ENCODE data around the gene CNN2. TPM values are rescaled to one million over a fixed set of nuclear protein-coding genes. Genes with fewer than 3 reads are reported as not detected.

The CNN2 gene
- polyA plus RNA-seq, 3 donors: 151 to 175 (median 158) TPM

Other genes with a start within 250 kb of the CNN2 start
- 100 to 1,000 TPM; 356 to 395 (median 364) TPM for gene PTBP1, start 229.2 kb upstream of the CNN2 start, polyA plus RNA-seq (ENCODE audit: insufficient read length in 3 of 3)
- 10 to 100 TPM in 2 of 3 donors, 1 to 10 TPM in 1; 9.5 to 12.3 (median 11.1) TPM for gene PLPPR3, start 204.7 kb upstream of the CNN2 start, polyA plus RNA-seq (ENCODE audit: insufficient read length in 3 of 3)
- 1 to 10 TPM in 1 of 3 donors, under 1 TPM in 2; 0.31 to 1.1 (median 0.83) TPM for gene AZU1, start 198.8 kb upstream of the CNN2 start, polyA plus RNA-seq (ENCODE audit: insufficient read length in 3 of 3)
- gene PRTN3, start 185.6 kb upstream of the CNN2 start, polyA plus RNA-seq (ENCODE audit: insufficient read length in 3 of 3): 1 to 10 TPM in 1 of 3 donors, under 1 TPM in 2; 0.32 to 1.6 (median 0.78) TPM
- under 1 TPM in 2 of 3 donors, not detected in 1; 0.29 to 0.51 TPM for gene ELANE, start 174.3 kb upstream of the CNN2 start, polyA plus RNA-seq (ENCODE audit: insufficient read length in 3 of 3)
- gene CFD, start 166.9 kb upstream of the CNN2 start, polyA plus RNA-seq (ENCODE audit: insufficient read length in 3 of 3): 1 to 10 TPM; 1.4 to 2.0 (median 2.0) TPM
- gene MED16, start 133.4 kb upstream of the CNN2 start, polyA plus RNA-seq (ENCODE audit: insufficient read length in 3 of 3): 10 to 100 TPM; 41.8 to 54.4 (median 43.9) TPM
- gene RNU6-9, start 133.1 kb upstream of the CNN2 start, polyA plus RNA-seq (ENCODE audit: insufficient read length in 3 of 3): not detected
- gene R3HDM4, start 113.4 kb upstream of the CNN2 start, polyA plus RNA-seq (ENCODE audit: insufficient read length in 3 of 3): 10 to 100 TPM; 32.0 to 37.7 (median 34.1) TPM
- gene KISS1R, start 109.3 kb upstream of the CNN2 start, polyA plus RNA-seq (ENCODE audit: insufficient read length in 3 of 3): under 1 TPM; 0.19 to 0.67 (median 0.43) TPM
- gene ARID3A, start 100.6 kb upstream of the CNN2 start, polyA plus RNA-seq (ENCODE audit: insufficient read length in 3 of 3): 10 to 100 TPM; 16.2 to 18.9 (median 17.1) TPM
- gene WDR18, start 42.3 kb upstream of the CNN2 start, polyA plus RNA-seq (ENCODE audit: insufficient read length in 3 of 3): 10 to 100 TPM; 31.1 to 34.6 (median 34.3) TPM
- under 1 TPM; 0.37 to 0.38 (median 0.37) TPM for gene GRIN3B, start 26.2 kb upstream of the CNN2 start, polyA plus RNA-seq (ENCODE audit: insufficient read length in 3 of 3)
- gene TMEM259, start 5.5 kb upstream of the CNN2 start, polyA plus RNA-seq (ENCODE audit: insufficient read length in 3 of 3): 100 to 1,000 TPM in 1 of 3 donors, 10 to 100 TPM in 2; 86.9 to 103 (median 93.5) TPM
- not detected for gene RNU6-2, start 5.1 kb upstream of the CNN2 start, polyA plus RNA-seq (ENCODE audit: insufficient read length in 3 of 3)
- 1 to 10 TPM; 6.1 to 6.6 (median 6.5) TPM for gene ABCA7, start 13.5 kb downstream of the CNN2 start, polyA plus RNA-seq (ENCODE audit: insufficient read length in 3 of 3)
- gene ARHGAP45, start 40.6 kb downstream of the CNN2 start, polyA plus RNA-seq (ENCODE audit: insufficient read length in 3 of 3): 10 to 100 TPM in 1 of 3 donors, 1 to 10 TPM in 2; 7.2 to 10.6 (median 9.1) TPM
- 100 to 1,000 TPM; 128 to 161 (median 143) TPM for gene POLR2E, start 68.8 kb downstream of the CNN2 start, polyA plus RNA-seq (ENCODE audit: insufficient read length in 3 of 3)
- gene GPX4, start 77.4 kb downstream of the CNN2 start, polyA plus RNA-seq (ENCODE audit: insufficient read length in 3 of 3): 100 to 1,000 TPM; 211 to 268 (median 248) TPM
- 10 to 100 TPM; 13.4 to 15.6 (median 14.6) TPM for gene SBNO2, start 147.7 kb downstream of the CNN2 start, polyA plus RNA-seq (ENCODE audit: insufficient read length in 3 of 3)
- gene STK11, start 179.2 kb downstream of the CNN2 start, polyA plus RNA-seq (ENCODE audit: insufficient read length in 3 of 3): 10 to 100 TPM; 55.4 to 60.2 (median 60.1) TPM
- gene CBARP, start 211.4 kb downstream of the CNN2 start, polyA plus RNA-seq (ENCODE audit: insufficient read length in 3 of 3): 1 to 10 TPM in 1 of 3 donors, under 1 TPM in 2; 0.78 to 1.8 (median 0.90) TPM
- gene ATP5F1D, start 215.1 kb downstream of the CNN2 start, polyA plus RNA-seq (ENCODE audit: insufficient read length in 3 of 3): 10 to 100 TPM; 65.9 to 89.4 (median 78.9) TPM
- gene MIDN, start 222.0 kb downstream of the CNN2 start, polyA plus RNA-seq (ENCODE audit: insufficient read length in 3 of 3): 10 to 100 TPM; 38.0 to 41.7 (median 39.3) TPM
- gene CIRBP, start 242.7 kb downstream of the CNN2 start, polyA plus RNA-seq (ENCODE audit: insufficient read length in 3 of 3): 100 to 1,000 TPM; 737 to 892 (median 800) TPM
- 10 to 100 TPM; 12.7 to 17.3 (median 14.5) TPM for gene FAM174C, start 248.9 kb downstream of the CNN2 start, polyA plus RNA-seq (ENCODE audit: insufficient read length in 3 of 3)